GM19238 (cell line): ENCODE data around the gene CHRNE.

ENCODE experiments used
- DNase-seq: peaks from one replicate; pipeline ENCODE4 v3.0.0; 2011; ENCODE audit warnings: low spot score; ENCODE audit not compliant: insufficient read length

CHRNE gene

DNA sequence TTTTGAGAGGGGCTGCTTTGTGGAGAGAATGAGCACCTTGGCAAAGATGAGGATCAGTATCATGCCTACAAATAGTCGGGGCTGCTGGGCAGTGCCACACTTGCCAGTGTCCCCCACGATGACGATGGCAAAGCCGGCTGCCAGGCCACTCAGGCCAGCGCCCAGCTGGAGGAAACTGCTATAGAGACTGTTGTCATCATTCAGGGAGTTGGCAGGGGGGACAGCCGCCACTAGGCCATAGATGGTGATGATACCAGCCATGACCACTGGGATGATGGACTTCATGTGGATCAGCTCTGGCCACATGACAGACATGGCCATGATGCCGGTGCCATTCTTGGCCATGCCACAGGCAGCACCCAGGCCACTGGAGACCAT is 46.0 kb downstream of the CHRNE start:
- DNase-seq: no peak

DNA sequence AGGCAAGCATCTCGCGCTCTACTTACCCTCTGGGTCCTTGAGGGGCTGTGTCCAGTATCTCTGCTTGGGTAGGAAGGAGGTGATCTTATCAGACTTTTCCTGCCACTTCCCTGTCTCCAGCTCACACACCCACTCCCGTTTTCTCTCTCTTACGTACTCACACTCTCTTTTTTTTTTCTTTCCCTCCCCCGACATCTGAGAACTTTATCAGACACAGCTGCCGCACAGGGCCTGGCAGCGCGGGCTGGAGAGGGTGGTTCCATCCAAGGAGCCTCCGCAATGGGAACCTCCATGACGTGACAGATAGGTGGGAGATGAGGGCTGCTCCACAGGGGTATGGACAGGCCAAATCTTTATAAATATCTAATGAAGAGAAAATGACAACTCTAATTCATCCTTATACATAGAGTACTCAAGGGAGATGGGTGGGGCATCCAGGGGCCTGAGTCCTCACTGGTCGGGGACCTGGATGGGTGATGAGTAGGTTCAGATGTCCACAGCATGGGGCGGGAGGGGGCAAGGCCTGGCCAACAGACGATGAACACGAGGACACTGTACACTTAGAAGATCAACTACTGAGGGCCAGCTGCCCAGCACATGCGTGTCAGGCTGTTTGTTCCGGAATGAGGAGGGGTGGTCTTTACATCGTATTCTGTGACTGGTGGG is 46.5 kb downstream of the CHRNE start:
- no peak for DNase-seq

DNA sequence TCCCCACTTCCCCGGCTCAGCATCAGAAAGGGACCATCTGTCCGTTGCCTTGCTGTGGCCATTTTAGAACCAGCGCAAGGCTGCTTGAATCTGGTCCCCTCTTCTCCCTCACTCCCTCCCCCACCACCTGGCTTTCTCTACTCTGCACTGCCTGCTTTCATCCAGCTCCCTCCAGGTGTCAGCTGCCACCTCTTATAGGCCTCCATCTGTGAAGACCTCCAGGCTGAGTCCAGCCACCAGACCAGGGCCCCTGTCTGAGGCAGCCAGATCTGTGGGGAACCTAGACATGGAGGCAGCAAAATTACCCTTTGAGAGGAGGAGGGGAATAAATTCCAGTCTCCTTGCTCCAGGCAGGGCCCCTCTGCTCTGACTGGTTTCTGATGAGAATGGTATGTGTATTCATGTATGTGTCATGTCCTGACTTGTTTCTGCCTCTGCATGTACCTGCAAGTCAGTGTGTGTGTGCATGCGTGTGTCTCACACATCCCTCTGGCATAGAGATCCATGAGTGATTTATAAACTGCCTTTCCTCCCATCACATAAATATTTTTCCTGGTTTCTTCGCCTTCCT is 48.7 kb downstream of the CHRNE start:
- no peak for DNase-seq

GRCh38 chr17:4853208-4853671 is 49.7 kb downstream of the CHRNE start:
- DNase-seq: no peak

GRCh38 chr17:4852567-4853207 is 50.2 kb downstream of the CHRNE start:
- DNase-seq: no peak

DNA sequence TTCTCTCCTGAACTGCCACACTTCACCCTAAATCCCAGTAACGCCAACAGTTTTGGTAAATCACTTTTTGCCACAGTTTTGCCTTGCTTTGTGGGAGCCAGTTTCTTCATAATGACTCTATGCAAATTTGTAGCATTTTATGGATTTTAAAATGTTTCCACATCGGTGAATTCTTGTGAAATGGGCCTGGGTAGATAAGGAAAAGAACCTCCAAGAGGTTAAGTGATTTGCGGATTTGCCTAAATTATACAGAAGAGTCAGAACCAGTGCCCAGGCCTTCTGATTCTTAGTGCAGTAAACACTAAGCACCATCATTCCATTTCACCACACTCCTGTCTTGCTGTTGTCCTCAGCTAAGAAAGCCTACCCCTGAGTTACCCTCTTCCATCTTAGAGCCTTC is 51.8 kb downstream of the CHRNE start:
- no peak for DNase-seq

GRCh38 chr17:4850246-4850645 is 52.7 kb downstream of the CHRNE start:
- DNase-seq: no peak

GRCh38 chr17:4849011-4849536 is 53.8 kb downstream of the CHRNE start:
- DNase-seq: no peak
